HEK293T (cell line): ENCODE data around the gene TEAD1.

Experiments used
- ARNT ChIP-seq: fragments of 450-650 bp; IDR thresholded peaks from 2 replicates; pipeline ENCODE4 v1.6.1; 2017; ENCODE audit warnings: mild to moderate bottlenecking
- BHLHE40 ChIP-seq: fragments of 450-650 bp; IDR thresholded peaks from 2 replicates; pipeline ENCODE4 v1.6.1; 2016; ENCODE audit warnings: mild to moderate bottlenecking, moderate library complexity, borderline replicate concordance
- CTBP1 ChIP-seq: fragments of 450-650 bp; IDR thresholded peaks from 2 replicates; pipeline ENCODE4 v1.6.1; 2016; ENCODE audit warnings: borderline replicate concordance
- ELF4 ChIP-seq: fragments of 450-650 bp; IDR thresholded peaks from 2 replicates; pipeline ENCODE4 v1.6.1; 2017; ENCODE audit warnings: antibody characterized with exemption
- FOXA1 ChIP-seq: fragments of 450-650 bp; IDR thresholded peaks from 2 replicates; pipeline ENCODE4 v1.6.1; 2016; ENCODE audit warnings: mild to moderate bottlenecking
- FOXK2 ChIP-seq: fragments of 450-650 bp; IDR thresholded peaks from 2 replicates; pipeline ENCODE4 v1.6.1; 2016; ENCODE audit warnings: mild to moderate bottlenecking
- FOXM1 ChIP-seq: fragments of 450-650 bp; IDR thresholded peaks from 2 replicates; pipeline ENCODE4 v1.6.1; 2017; ENCODE audit warnings: mild to moderate bottlenecking, borderline replicate concordance
- HDGF ChIP-seq: fragments of 450-650 bp; IDR thresholded peaks from 2 replicates; pipeline ENCODE4 v1.6.1; 2017; ENCODE audit warnings: antibody characterized with exemption, borderline replicate concordance
- L3MBTL2 ChIP-seq: fragments of 450-650 bp; conservative IDR thresholded peaks from 2 replicates; pipeline ENCODE4 v1.6.1; 2016; ENCODE audit warnings: mild to moderate bottlenecking
- NFRKB ChIP-seq: fragments of 450-650 bp; IDR thresholded peaks from 2 replicates; pipeline ENCODE4 v1.6.1; 2016; ENCODE audit warnings: mild to moderate bottlenecking, moderate library complexity
- SP1 ChIP-seq: fragments of 450-650 bp; IDR thresholded peaks from 2 replicates; pipeline ENCODE4 v1.6.1; 2017
- SUZ12 ChIP-seq: fragments of 450-650 bp; IDR thresholded peaks from 2 replicates; pipeline ENCODE4 v1.6.1; 2016; ENCODE audit warnings: mild to moderate bottlenecking
- TARDBP ChIP-seq: fragments of 450-650 bp; IDR thresholded peaks from 2 replicates; pipeline ENCODE4 v1.6.1; 2016
- TF ChIP-seq, protein P1 (sequence below): fragments of 450-650 bp; IDR thresholded peaks from 2 replicates; pipeline ENCODE4 v1.6.1; 2016

DNA sequence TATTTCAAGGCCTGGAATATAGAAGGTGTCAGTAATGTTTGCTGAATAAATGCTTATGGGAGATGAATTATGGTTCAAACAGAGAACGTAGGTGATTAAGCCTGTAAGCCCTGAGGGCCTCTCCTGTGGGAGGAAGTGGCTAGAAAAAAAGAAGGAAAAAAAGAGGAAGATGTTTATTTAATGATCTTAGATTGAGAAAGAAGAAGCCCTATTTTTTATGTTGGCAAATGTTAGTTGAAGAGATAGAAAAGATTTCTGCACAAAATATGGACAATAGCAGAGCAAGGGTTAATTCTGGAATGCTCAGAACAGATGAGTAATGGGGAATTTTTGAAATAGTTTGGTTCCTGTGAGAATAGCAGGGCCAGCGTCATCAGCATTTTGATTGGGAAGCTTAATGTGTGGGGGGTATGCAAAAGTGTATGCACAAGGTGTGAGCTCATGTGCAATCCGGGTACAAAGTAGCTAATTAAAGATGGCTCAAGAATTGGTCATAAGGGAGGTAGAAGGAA, 95.7 kb downstream of the TEAD1 start:
- TF ChIP-seq NFRKB (no peak), FOXA1 (no peak), BHLHE40 (no peak), SP1 (no peak), FOXK2 (no peak), HDGF (no peak), SUZ12 (no peak), ARNT (no peak), TARDBP (no peak), ELF4 (no peak), L3MBTL2 (no peak), FOXM1 (no peak), CTBP1 (no peak)
- TF ChIP-seq, protein P1, sequence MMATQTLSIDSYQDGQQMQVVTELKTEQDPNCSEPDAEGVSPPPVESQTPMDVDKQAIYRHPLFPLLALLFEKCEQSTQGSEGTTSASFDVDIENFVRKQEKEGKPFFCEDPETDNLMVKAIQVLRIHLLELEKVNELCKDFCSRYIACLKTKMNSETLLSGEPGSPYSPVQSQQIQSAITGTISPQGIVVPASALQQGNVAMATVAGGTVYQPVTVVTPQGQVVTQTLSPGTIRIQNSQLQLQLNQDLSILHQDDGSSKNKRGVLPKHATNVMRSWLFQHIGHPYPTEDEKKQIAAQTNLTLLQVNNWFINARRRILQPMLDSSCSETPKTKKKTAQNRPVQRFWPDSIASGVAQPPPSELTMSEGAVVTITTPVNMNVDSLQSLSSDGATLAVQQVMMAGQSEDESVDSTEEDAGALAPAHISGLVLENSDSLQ: no peak
